Spleen (tissue), 11 donors: ENCODE results near the gene CCDC149. TPM values are rescaled to one million over a fixed set of nuclear protein-coding genes. Genes with fewer than 3 reads are reported as not detected.

Source experiments
- DNase-seq: peaks from one replicate; pipeline ENCODE4 v3.0.0-alpha.2; 2020
- H3K27ac ChIP-seq, 8 donors: fragments of 200-600 bp; sonication (generic) in 7 of 8; 1 replicate in 4 of 8; 2 replicates in 4 of 8; pipeline versions ENCODE4 v1.5.0 to v1.8.0; 2016 to 2021; ENCODE audit warnings: inconsistent platforms in 4 of 8, mild to moderate bottlenecking in 4 of 8, moderate library complexity in 1 of 8
- H3K27me3 ChIP-seq, 7 donors: fragments of 200-600 bp; sonication (generic) in 6 of 7; replicated peaks in 1 of 7; 1 replicate in 4 of 7; 2 replicates in 3 of 7; pipeline versions ENCODE4 v1.5.0 to v1.8.0; 2016 to 2021; ENCODE audit warnings: inconsistent platforms in 3 of 7, mild to moderate bottlenecking in 1 of 7
- H3K36me3 ChIP-seq, 6 donors: fragments of 200-600 bp; sonication (generic) in 5 of 6; 1 replicate in 4 of 6; 2 replicates in 2 of 6; pipeline versions ENCODE4 v1.5.0 to v1.8.0; 2016 to 2021; ENCODE audit warnings: inconsistent platforms in 2 of 6
- H3K4me1 ChIP-seq, 6 donors: fragments of 200-600 bp; sonication (generic) in 5 of 6; 1 replicate in 3 of 6; 2 replicates in 3 of 6; pipeline versions ENCODE4 v1.5.0 to v1.8.0; 2016 to 2021; ENCODE audit warnings: inconsistent platforms in 3 of 6
- H3K4me3 ChIP-seq, 8 donors: fragments of 200-600 bp; sonication (generic) in 7 of 8; 1 replicate in 4 of 8; 2 replicates in 4 of 8; pipeline versions ENCODE4 v1.5.0 to v1.8.0; 2016 to 2021; ENCODE audit warnings: inconsistent platforms in 4 of 8, mild to moderate bottlenecking in 4 of 8, moderate library complexity in 2 of 8
- H3K9me3 ChIP-seq, 8 donors: fragments of 200-600 bp; sonication (generic) in 7 of 8; 1 replicate in 4 of 8; 2 replicates in 4 of 8; pipeline versions ENCODE4 v1.5.0 to v1.8.0; 2016 to 2021; ENCODE audit warnings: inconsistent platforms in 4 of 8
- CTCF ChIP-seq, 11 experiments: fragments of 200-600 bp in 7 of 11; fragments of 450-650 bp in 4 of 11; sonication (generic) in 4 of 11; IDR thresholded peaks in 8 of 11; conservative IDR thresholded peaks in 3 of 11; 1 replicate in 7 of 11; 2 replicates in 4 of 11; pipeline versions ENCODE4 v1.4.0 to v1.8.0; 2016 to 2021; ENCODE audit warnings: antibody characterized with exemption in 11 of 11, inconsistent platforms in 4 of 11, mild to moderate bottlenecking in 1 of 11
- POLR2A ChIP-seq, 3 donors: fragments of 450-650 bp; IDR thresholded peaks; one replicate each; pipeline ENCODE4 v1.5.1; 2017; ENCODE audit warnings: antibody characterized with exemption in 3 of 3, mild to moderate bottlenecking in 1 of 3
- POLR2AphosphoS5 ChIP-seq, 3 donors: sonication (generic); formaldehyde crosslinking; IDR thresholded peaks; one replicate each; pipeline ENCODE4 v1.5.1; 2017; ENCODE audit warnings: antibody characterized with exemption in 3 of 3
- WGBS, 5 donors: extraction: QIAGEN DNeasy Blood & Tissue Kit in 3 of 5; methylation state at CpG; one replicate each; pipeline versions ENCODE4 v1.1.5 to v1.1.7; 2013 to 2018; 5-methylcytosine and 5-hydroxymethylcytosine counted together
- intact Hi-C: fragments of 100-400 bp; cut with DNase I; formaldehyde crosslinking; loops from one replicate; pipeline ENCODE4 v1.15.0; 2023; ENCODE audit warnings: low total_unique reads
- polyA plus RNA-seq, 3 donors: library from polyadenylated mRNA; stranded (reverse); fragments of 200-250 nt; gene quantifications; one replicate each; pipeline ENCODE4 v1.2.1, GENCODE V29; 2013
- total RNA-seq, 7 donors: library from RNA; depleted of rRNA in 3 of 7; stranded (reverse); fragments of >200 nt in 3 of 7; fragmentation: NEBNext Ultra II Directional in 4 of 7; extraction: Animal tissue kit (Norgen Biotek cat#: 25700) in 4 of 7; gene quantifications; one replicate each; pipeline versions ENCODE4 v1.1.0 to v1.2.1, GENCODE V29; 2016 to 2021
- donor health status: healthy with polysubstance abuse.
- donor health status: DM: no; HTN: no; CAD: no; lungs with moderate emphysema.
- donor health status: DM: no; HTN: no; CAD: no.
- donor health status: Bipolar disorder and iron deficiency.
- donor health status: healthy.
- donor health status: DM: no; HTN: no; CAD: no.
- donor health status: DM: yes; HTN: yes; CAD: no.

CCDC149 gene
- total and polyA plus RNA-seq, 10 donors = 1.9 to 16.0 (median 9.8) TPM

GRCh38 chr4:24892778-24893177, 20.1 kb downstream of the CCDC149 start:
- 77 to 92% (median 85%) methylated on average over 2 of the region's 2 CpGs for WGBS, 5 donors
- TF ChIP-seq POLR2A (IDR thresholded peaks at IDR 0.05) (no peak), POLR2AphosphoS5 (IDR thresholded peaks at IDR 0.05) (no peak), CTCF (IDR thresholded peaks at IDR 0.05 in 8 of 11, conservative IDR thresholded peaks at IDR 0.05 in 3 of 11) (no peak)
- Histone ChIP-seq H3K27ac (no peak overlapping the region), H3K36me3 (no peaks in the 10 kb centered on the region), H3K27me3 (no peaks in the 10 kb centered on the region), H3K9me3 (no peaks in the 10 kb centered on the region), H3K4me3 (no peak overlapping the region), H3K4me1 (no peaks in the 10 kb centered on the region)
- no peak for DNase-seq
- intact Hi-C loops = no loop called here

GRCh38 chr4:24892278-24892677, 20.6 kb downstream of the CCDC149 start:
- H3K27ac ChIP-seq = no peak overlapping the region
- intact Hi-C loops = no loop called here
- TF ChIP-seq CTCF (IDR thresholded peaks at IDR 0.05 in 8 of 11, conservative IDR thresholded peaks at IDR 0.05 in 3 of 11) = no peak
- no peak for TF ChIP-seq POLR2A (IDR thresholded peaks at IDR 0.05)
- no peak for TF ChIP-seq POLR2AphosphoS5 (IDR thresholded peaks at IDR 0.05)
- DNase-seq = no peak
- no peaks in the 10 kb centered on the region for H3K9me3 ChIP-seq
- H3K4me1 ChIP-seq = no peaks in the 10 kb centered on the region
- H3K4me3 ChIP-seq = no peak overlapping the region
- 87 to 93% (median 92%) methylated on average over 2 of the region's 2 CpGs for WGBS, 5 donors
- no peaks in the 10 kb centered on the region for H3K36me3 ChIP-seq
- H3K27me3 ChIP-seq = no peaks in the 10 kb centered on the region

- intact Hi-C loops = no loop called here
- TF ChIP-seq POLR2AphosphoS5 (IDR thresholded peaks at IDR 0.05) = no peak
- TF ChIP-seq POLR2A (IDR thresholded peaks at IDR 0.05) = no peak
- no peak for TF ChIP-seq CTCF (IDR thresholded peaks at IDR 0.05 in 8 of 11, conservative IDR thresholded peaks at IDR 0.05 in 3 of 11)
- no peak overlapping the region for H3K27ac ChIP-seq
- DNase-seq = no peak
- H3K27me3 ChIP-seq = no peaks in the 10 kb centered on the region
- H3K4me3 ChIP-seq = no peak overlapping the region
- WGBS, 5 donors = 90 to 97% (median 93%) methylated on average over 6 of the region's 6 CpGs
- no peaks in the 10 kb centered on the region for H3K9me3 ChIP-seq
- H3K4me1 ChIP-seq = no peaks in the 10 kb centered on the region
- no peaks in the 10 kb centered on the region for H3K36me3 ChIP-seq
Measured at GRCh38 chr4:24890561-24891126, 22.2 kb downstream of the CCDC149 start.

- no peak for DNase-seq
- TF ChIP-seq POLR2A (IDR thresholded peaks at IDR 0.05) (no peak), POLR2AphosphoS5 (IDR thresholded peaks at IDR 0.05) (no peak), CTCF (IDR thresholded peaks at IDR 0.05 in 8 of 11, conservative IDR thresholded peaks at IDR 0.05 in 3 of 11) (no peak)
- WGBS, 5 donors = 62 to 75% (median 67%) methylated on average over 3 of the region's 3 CpGs
- H3K36me3 ChIP-seq = no peaks in the 10 kb centered on the region
- intact Hi-C loops = no loop called here
- no peaks in the 10 kb centered on the region for H3K9me3 ChIP-seq
- no peaks in the 10 kb centered on the region for H3K27me3 ChIP-seq
- H3K4me1 ChIP-seq = no peaks in the 10 kb centered on the region
- no peak overlapping the region for H3K27ac ChIP-seq
- no peak overlapping the region for H3K4me3 ChIP-seq
Measured at GRCh38 chr4:24889991-24890390, 22.9 kb downstream of the CCDC149 start.
